Right lobe of liver (tissue), 4 donors: ENCODE measurements around the gene EIF5B.
"Not testable (repeated sequence)": the region's sequence is repeated elsewhere in the genome, so short reads cannot be mapped to it uniquely, and the experiment has no call there.

ENCODE experiments used
- CTCF ChIP-seq, 4 donors: fragments of 200-600 bp in 3 of 4; fragments of 450-650 bp in 1 of 4; IDR thresholded peaks; one replicate each; pipeline versions ENCODE4 v1.5.1 to v1.8.0; 2016 to 2022; ENCODE audit warnings: antibody characterized with exemption in 4 of 4, mild to moderate bottlenecking in 2 of 4
- POLR2A ChIP-seq: fragments of 450-650 bp; IDR thresholded peaks from one replicate; pipeline ENCODE4 v1.6.1; 2017; ENCODE audit warnings: antibody characterized with exemption, mild to moderate bottlenecking
- donor health status: DM: no; HTN: no; CAD: no.
- donor health status: DM: no; HTN: no; CAD: no.
- donor health status: DM: no; HTN: yes; CAD: no.

GRCh38 chr2:99354825-99355224 lies 17.6 kb downstream of the EIF5B start:
- TF ChIP-seq CTCF (IDR thresholded peaks at IDR 0.05); POLR2A: not testable (repeated sequence)
